HL-60/S4 treated with phorbol 12-myristate 13-acetate at 8.2 ng/mL for 4 days and 3 days (cell line): ENCODE data around the gene TRMT112.

Source experiments
- in situ Hi-C: fragments of 300-500 bp; cut with MboI; formaldehyde crosslinking; loops from 2 replicates; pipeline ENCODE4 v1.15.0; 2022; ENCODE audit warnings: low sequenced_read_pairs

The TRMT112 gene

GRCh38 chr11:64317325-64317960 is at the start of gene TRMT112:
TRMT112 (minus strand) TSS chr11:64317559; CDS start chr11:64317526, 33 bp downstream.
- in situ Hi-C loops, result no loop called here

DNA sequence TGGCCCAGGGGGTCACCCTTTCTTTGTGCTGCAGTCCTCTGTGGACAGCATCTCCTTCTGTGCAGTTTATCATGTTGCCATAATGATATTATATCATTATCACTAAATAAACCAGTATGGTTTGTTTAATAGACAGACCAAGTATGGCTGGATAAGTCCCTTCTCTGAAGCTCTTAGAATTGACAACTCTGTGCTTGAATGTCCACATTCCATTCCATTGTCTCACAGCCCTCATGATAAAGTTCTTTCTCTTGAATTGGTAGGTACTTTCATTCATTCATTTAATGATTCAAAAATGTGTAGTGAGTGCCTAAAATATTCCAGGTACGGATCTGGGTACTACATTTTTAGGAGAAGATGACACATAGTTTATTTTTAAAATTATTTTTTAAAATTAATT is 49.4 kb upstream of the TRMT112 start:
- in situ Hi-C loops, result no loop called here

DNA sequence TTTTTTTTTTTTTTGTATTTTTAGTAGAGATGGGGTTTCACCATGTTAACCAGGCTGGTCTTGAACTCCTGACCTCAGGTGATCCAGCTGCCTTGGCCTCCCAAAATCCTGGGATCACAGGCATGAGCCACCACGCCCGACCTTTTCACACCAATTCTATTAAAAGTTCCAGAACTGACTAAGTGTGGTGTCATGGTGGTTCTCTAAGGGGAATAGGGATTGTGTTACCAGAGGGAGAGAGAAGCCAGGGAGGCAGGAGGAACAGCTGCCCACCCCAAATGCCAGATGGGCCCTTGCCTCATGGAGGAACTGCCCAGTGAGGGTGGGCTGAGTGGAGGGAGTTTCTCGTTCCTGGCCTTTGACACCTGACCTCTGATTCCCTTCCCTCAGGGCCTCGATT is 47.6 kb upstream of the TRMT112 start:
- in situ Hi-C loops, result no loop called here

GRCh38 chr11:64364435-64364834 is 47.1 kb upstream of the TRMT112 start:
- in situ Hi-C loops, result no loop called here

DNA sequence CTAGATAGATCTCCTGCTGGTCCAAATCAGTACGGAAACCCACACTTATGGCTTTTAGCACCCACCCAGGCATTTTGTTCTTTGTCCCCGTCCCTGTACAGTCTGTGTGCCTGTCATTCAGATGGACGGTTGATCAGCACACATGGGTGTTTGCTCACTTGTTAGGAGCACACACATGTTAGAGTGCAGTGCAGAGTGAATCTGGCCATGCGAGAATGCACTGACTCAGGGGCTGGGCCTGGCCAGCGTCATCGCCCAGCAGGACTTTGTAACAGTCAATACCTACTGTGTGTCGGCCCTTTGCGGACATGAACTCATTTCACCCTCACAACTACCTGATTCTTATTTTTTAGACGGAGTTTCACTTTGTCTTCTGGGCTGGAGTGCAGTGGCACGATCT is 45.0 kb upstream of the TRMT112 start:
- in situ Hi-C loops, result no loop called here

- in situ Hi-C loops, result no loop called here
Measured at GRCh38 chr11:64361659-64362058, 44.3 kb upstream of the TRMT112 start.

DNA sequence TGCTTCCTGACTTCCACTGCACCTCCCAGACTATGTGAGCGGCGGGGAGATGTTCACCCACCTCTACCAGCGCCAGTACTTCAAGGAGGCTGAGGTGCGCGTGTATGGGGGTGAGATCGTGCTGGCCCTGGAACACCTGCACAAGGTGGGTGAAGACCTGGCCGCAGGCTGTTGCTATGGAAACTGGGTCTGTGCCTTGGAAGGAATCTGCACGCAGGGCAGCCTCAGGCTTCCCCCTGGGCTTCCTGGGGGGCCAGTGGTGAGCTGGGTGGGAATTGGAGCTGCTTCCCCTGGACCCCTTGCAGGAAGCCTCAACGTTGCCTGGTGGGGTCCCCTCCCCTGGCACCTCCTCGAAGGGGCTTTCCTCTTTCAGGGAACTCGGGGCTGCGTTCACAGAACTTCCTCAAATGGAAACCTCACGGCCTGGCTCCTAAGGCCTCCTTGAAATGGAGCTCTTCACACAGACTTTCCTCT is 43.1 kb upstream of the TRMT112 start:
- in situ Hi-C loops, result no loop called here

DNA sequence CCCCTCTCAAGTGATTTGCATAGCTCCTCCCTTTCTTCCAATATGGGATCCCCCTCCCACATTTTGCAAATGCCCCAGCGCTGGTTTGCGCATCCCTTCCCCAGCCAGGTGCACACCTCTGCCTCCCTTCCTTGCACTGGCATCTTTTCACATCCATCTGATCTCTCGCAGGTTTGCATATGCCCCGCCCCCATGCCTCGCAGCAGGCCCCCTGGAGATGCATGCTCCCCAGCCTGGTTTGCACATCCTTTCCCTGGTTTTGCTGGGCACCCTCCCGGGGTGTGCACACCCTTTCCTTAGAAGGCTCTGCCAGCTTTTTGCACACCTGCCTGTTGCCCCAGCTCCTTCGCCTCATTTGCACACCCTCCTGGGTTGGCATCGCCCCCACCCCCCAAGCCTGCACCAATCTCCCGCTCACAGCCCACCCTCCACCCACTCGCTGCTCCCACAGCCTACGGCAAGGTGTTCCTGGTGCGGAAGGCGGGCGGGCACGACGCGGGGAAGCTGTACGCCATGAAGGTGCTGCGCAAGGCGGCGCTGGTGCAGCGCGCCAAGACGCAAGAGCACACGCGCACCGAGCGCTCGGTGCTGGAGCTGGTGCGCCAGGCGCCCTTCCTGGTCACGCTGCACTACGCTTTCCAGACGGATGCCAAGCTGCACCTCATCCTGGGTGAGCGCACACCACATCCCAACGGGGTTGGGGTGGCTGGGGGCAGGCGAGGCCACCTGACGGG is 42.5 kb upstream of the TRMT112 start:
- in situ Hi-C loops, result no loop called here

GRCh38 chr11:64358907-64359711 is 41.8 kb upstream of the TRMT112 start, which contains the start of gene RPS6KA4:
RPS6KA4 (plus strand) TSS chr11:64359162; CDS start chr11:64359236, 74 bp downstream.
- in situ Hi-C loops, result no loop called here

DNA sequence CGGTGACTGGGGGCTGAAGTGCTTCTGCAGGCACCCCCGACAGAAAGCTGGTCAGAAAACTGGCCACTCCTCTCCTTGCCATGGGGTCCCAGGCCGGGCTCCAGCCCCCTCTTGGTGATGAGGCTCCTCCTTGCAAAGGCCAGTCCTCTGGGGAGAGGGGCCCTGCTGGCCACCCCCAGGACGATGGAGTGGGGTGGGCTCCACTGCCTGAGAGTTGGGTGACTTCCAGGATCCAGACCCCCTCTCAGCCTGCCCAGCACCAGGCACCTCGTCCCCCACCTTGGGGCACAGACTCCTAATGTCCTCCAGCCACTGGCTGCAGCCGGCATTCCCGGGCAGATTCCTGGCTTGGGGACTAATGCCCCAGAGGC is 41.2 kb upstream of the TRMT112 start:
- in situ Hi-C loops, result no loop called here

- in situ Hi-C loops, result no loop called here
Measured at GRCh38 chr11:64357904-64358535, 40.7 kb upstream of the TRMT112 start.

DNA sequence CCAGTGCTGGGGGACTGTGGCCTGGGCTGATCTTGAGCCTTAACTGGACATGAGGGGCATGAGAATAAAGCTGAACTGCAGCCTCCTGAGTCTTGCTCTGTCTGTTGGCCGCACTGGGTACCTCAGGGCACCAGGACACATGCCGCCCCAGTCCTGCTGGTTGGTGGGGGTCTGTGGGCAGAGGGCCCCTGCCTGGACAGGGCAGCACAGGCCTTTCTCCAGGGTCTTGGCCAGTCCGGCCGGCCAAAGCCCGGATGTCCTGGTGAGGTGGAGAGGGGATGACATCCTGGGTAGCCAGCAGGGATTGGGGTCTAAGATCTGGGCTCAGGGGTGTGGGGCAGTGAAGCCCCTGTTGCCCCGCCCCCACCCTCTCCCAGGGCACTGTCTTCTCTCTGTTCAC is 40.1 kb upstream of the TRMT112 start:
- in situ Hi-C loops, result no loop called here

DNA sequence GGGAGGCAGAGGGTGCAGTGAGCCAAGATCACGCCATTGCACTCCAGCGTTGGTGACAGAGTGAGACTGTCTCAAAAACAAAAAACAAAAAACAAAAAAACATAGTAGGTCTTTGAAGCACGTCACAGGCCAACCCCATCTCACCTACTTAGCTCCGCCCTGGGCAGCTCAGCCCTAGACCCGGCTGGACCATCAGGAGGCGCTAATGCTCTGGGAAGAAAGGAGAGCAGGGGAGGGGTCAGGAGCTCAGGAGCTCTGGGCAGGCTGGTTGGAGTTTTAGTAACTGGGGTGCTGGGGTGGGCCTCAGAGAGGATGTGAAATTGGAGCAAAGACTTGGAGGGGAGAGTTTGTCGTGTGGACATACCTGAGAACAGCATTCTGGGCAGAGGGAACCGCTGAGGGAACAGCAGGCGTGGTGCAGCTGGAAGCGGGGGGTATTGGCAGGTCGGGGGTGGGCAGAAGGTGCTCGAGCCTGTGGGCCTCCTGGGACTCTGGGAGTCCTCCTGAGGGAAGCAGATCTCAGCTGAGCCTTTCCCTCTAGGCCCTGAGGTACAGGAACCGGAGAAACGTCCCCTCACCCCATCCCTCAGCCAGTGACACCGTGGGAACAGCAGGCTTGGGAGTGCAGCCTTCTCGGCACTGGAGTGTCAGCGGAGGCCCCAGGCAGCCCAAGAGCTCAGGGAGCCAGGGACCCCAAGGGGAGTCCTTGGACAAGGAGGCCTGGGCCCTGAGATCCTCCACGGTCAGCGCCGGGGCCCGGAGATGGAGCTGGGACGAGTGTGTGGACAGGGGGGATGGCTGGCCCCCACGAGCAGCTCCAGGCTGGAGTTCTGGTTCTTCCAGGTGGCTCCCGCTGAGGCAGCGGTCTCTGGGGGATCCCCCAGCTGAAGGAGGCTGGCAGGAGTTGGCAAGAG is 39.4 kb upstream of the TRMT112 start:
- in situ Hi-C loops, result no loop called here

- in situ Hi-C loops, result no loop called here
Measured at GRCh38 chr11:64355078-64355940, 38.0 kb upstream of the TRMT112 start.

- in situ Hi-C loops, result no loop called here
Measured at GRCh38 chr11:64353715-64354506, 36.6 kb upstream of the TRMT112 start.

DNA sequence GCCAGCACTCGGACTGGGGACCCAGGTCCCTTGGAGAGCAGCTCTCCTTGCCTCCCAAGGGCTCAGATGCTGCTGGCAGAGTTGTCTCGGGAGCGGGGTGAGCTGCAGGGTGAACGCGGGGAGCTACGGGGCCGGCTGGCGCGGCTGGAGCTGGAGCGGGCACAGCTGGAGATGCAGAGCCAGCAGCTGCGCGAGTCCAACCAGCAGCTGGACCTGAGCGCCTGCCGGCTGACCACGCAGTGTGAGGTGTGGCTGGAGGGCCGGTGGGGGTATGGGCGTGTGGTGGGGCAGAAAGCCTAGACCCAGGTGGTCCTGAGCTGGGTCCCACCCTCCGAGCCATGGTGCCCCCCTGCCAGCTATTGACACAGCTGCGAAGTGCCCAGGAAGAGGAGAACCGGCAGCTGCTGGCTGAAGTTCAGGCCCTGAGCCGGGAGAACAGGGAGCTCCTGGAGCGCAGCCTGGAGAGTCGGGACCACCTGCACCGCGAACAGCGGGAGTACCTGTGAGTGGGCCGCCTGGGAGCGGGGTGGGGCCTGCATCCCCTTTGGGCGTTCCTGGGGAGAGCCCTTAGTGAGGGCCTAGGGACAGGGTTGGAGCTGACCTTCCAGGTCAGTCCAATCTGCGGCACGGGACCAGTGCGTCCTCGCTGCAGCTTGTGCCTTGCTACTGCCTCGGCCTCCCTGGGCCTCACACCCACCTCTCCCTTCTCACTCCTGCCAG is 35.8 kb upstream of the TRMT112 start:
- in situ Hi-C loops, result no loop called here

- in situ Hi-C loops, result no loop called here
Measured at GRCh38 chr11:64352099-64352994, 35.0 kb upstream of the TRMT112 start.
